NCI-H226 (cell line): ENCODE measurements around the gene MIB2.

Experiments
- DNase-seq: peaks from one replicate; pipeline ENCODE4 v3.0.0-alpha.2; 2015

The MIB2 gene

GRCh38 chr1:1616045-1616790, 918 bp downstream of the MIB2 start:
- no peak for DNase-seq

GRCh38 chr1:1616838-1617237, 1.5 kb downstream of the MIB2 start:
- DNase-seq, result no peak

- no peak for DNase-seq
Measured at GRCh38 chr1:1617516-1617915, 2.2 kb downstream of the MIB2 start.

GRCh38 chr1:1617925-1618324, 2.6 kb downstream of the MIB2 start:
- DNase-seq, result no peak

GRCh38 chr1:1618396-1619068, 3.2 kb downstream of the MIB2 start:
- no peak for DNase-seq

- no peak for DNase-seq
Measured at GRCh38 chr1:1619917-1620361, 4.6 kb downstream of the MIB2 start.

GRCh38 chr1:1620433-1621139, 5.3 kb downstream of the MIB2 start:
- no peak for DNase-seq

GRCh38 chr1:1621173-1622009, 6.1 kb downstream of the MIB2 start:
- no peak for DNase-seq

- no peak for DNase-seq
Measured at GRCh38 chr1:1622010-1622787, 6.9 kb downstream of the MIB2 start.

GRCh38 chr1:1622788-1623094, 7.4 kb downstream of the MIB2 start:
- DNase-seq, result no peak

- DNase-seq, result no peak
Measured at GRCh38 chr1:1623181-1623630, 7.9 kb downstream of the MIB2 start.

- DNase-seq, result no peak
Measured at GRCh38 chr1:1623631-1624442, 8.5 kb downstream of the MIB2 start.

- no peak for DNase-seq
Measured at GRCh38 chr1:1624443-1625403, 9.4 kb downstream of the MIB2 start.

GRCh38 chr1:1625404-1625775, 10.1 kb downstream of the MIB2 start:
- no peak for DNase-seq

- DNase-seq, result no peak
Measured at GRCh38 chr1:1625824-1626206, 10.5 kb downstream of the MIB2 start.

GRCh38 chr1:1626207-1627141, 11.2 kb downstream of the MIB2 start:
- DNase-seq, result no peak

- no peak for DNase-seq
Measured at GRCh38 chr1:1627261-1627828, 12.0 kb downstream of the MIB2 start.
